Measurements from ENCODE around the gene SPOCK2. TPM values are rescaled to one million over a fixed set of nuclear protein-coding genes. Genes with fewer than 3 reads are reported as not detected.
A peak's percentile ranks its signal among the peaks of the same experiment; 100 is the strongest.

SPOCK2 gene
- total and polyA plus RNA-seq, 10 of the 15 experiments (the other 5 are each of a cell fraction or from before 2014, with no cell fraction given) = 0.02 to 1.5 (median 0.58) TPM

- H3K4me3 ChIP-seq = no peak overlapping the region
- CTCF ChIA-PET = interaction anchor here (0.9 to 4.4 kb wide), 16 partner anchors 9 to 280 kb away, joined by 3 to 62 read pairs (median 4); no protein-coding TSS in a partner anchor
- no peaks in the 10 kb centered on the region for H4K20me1 ChIP-seq (ENCODE audit: control insufficient read depth, insufficient read depth)
- DNase-seq (ENCODE audit: low read depth, low spot score) (no peak), ATAC-seq (no peak), FAIRE-seq (no peak)
- WGBS (ENCODE audit: insufficient coverage, insufficient replicate concordance, low lambda C conversion rate, missing lambda C conversion rate) = 50% methylated on average over 21 of the region's 21 CpGs
- RAD21 ChIA-PET (ENCODE audit: unreplicated experiment) = interaction anchor here (0.6 to 6.1 kb wide), 12 partner anchors 10 to 278 kb away, joined by 3 to 64 read pairs (median 3); no protein-coding TSS in a partner anchor
- intact Hi-C loops (cut with micrococcal nuclease; ENCODE audit: unreplicated experiment) = no loop called here
- SMC1A ChIA-PET (ENCODE audit: uncharacterized antibody, unreplicated experiment) = interaction anchor here (0.8 to 7.2 kb wide), 7 partner anchors 10 to 199 kb away, joined by 3 to 72 read pairs (median 4); partner anchors contain the start of gene ASCC1
- H3K79me2 ChIP-seq (ENCODE audit: control insufficient read depth, insufficient read depth, low read length) = no peaks in the 10 kb centered on the region
- TF ChIP-seq ZBTB40 (IDR thresholded peaks at IDR 0.05; ENCODE audit: borderline replicate concordance) = peak; percentile 38; the same call in 1 of the 2 replicates
- TF ChIP-seq MEF2B (IDR thresholded peaks at IDR 0.05; ENCODE audit: partially characterized antibody, poor library complexity, severe bottlenecking) = peak; percentile 78
- TF ChIP-seq, protein P1, sequence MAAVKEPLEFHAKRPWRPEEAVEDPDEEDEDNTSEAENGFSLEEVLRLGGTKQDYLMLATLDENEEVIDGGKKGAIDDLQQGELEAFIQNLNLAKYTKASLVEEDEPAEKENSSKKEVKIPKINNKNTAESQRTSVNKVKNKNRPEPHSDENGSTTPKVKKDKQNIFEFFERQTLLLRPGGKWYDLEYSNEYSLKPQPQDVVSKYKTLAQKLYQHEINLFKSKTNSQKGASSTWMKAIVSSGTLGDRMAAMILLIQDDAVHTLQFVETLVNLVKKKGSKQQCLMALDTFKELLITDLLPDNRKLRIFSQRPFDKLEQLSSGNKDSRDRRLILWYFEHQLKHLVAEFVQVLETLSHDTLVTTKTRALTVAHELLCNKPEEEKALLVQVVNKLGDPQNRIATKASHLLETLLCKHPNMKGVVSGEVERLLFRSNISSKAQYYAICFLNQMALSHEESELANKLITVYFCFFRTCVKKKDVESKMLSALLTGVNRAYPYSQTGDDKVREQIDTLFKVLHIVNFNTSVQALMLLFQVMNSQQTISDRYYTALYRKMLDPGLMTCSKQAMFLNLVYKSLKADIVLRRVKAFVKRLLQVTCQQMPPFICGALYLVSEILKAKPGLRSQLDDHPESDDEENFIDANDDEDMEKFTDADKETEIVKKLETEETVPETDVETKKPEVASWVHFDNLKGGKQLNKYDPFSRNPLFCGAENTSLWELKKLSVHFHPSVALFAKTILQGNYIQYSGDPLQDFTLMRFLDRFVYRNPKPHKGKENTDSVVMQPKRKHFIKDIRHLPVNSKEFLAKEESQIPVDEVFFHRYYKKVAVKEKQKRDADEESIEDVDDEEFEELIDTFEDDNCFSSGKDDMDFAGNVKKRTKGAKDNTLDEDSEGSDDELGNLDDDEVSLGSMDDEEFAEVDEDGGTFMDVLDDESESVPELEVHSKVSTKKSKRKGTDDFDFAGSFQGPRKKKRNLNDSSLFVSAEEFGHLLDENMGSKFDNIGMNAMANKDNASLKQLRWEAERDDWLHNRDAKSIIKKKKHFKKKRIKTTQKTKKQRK (IDR thresholded peaks at IDR 0.05; ENCODE audit: low read depth, low read length) = no peak
- TF ChIP-seq GATAD2B (conservative IDR thresholded peaks at IDR 0.05; ENCODE audit: low read depth) = peak; percentile 69; the same call in 1 of the 2 replicates
- TF ChIP-seq NR2F1 (conservative IDR thresholded peaks at IDR 0.05) = 0 out of 2 replicates have a peak, but pooled peaks have one; percentile 29
- TF ChIP-seq TAF1 (IDR thresholded peaks at IDR 0.05; ENCODE audit: borderline replicate concordance, low read depth, low read length) = no peak
- in situ Hi-C loops (cut with MboI) = no loop called here
- POLR2A ChIA-PET = interaction anchor here (0.5 to 1.4 kb wide), 4 partner anchors 10 to 740 kb away, joined by 3 to 5 read pairs (median 4); partner anchors contain the start of gene SLC29A3
- peaks cover 14% of the 10 kb centered on the region for H3K4me1 ChIP-seq (ENCODE audit: control insufficient read depth, insufficient read depth, low read length)
- H3K27ac ChIP-seq (ENCODE audit: control insufficient read depth, insufficient read depth) = no peak overlapping the region
- BruUV-seq (replicated peaks) = no TSS peak
- no peaks in the 10 kb centered on the region for H3K9me3 ChIP-seq (replicated peaks; ENCODE audit: control insufficient read depth, insufficient read depth, low read length)
- H3K9ac ChIP-seq (ENCODE audit: control insufficient read depth, insufficient read depth, low read length) = no peak overlapping the region
- H3K36me3 ChIP-seq (ENCODE audit: control insufficient read depth in 2 of 2, insufficient read depth in 2 of 2, low read length in 1 of 2) = no peaks in the 10 kb centered on the region
- H3K4me2 ChIP-seq (ENCODE audit: control insufficient read depth, insufficient read depth) = peak overlapping the region; percentile 24; the same call in 1 of the 2 replicates
- H2AFZ ChIP-seq (ENCODE audit: control insufficient read depth, low read depth, low read length) = peak overlapping the region; percentile 42; the same call in 1 of the 2 replicates
- H3K27me3 ChIP-seq (replicated peaks in 1 of 2; ENCODE audit: control insufficient read depth in 2 of 2, insufficient read depth in 2 of 2, low read length in 1 of 2) = no peaks in the 10 kb centered on the region
Measured at GRCh38 chr10:72058989-72059842, 29.1 kb downstream of the SPOCK2 start.

Data from GM12878 (cell line).